PC-9 (cell line): ENCODE measurements around the gene SFTA2.

Experiments
- CTCF ChIP-seq: fragments of 200-600 bp; sonication (generic); conservative IDR thresholded peaks from 2 replicates; pipeline ENCODE4 v1.6.1; 2017; ENCODE audit warnings: mixed run types, antibody characterized with exemption, mild to moderate bottlenecking, moderate library complexity
- EZH2 ChIP-seq: fragments of 200-600 bp; sonication (generic); IDR thresholded peaks from 2 replicates; pipeline ENCODE4 v1.8.0; 2017; ENCODE audit warnings: antibody characterized with exemption, low read depth

GRCh38 chr6:30908700-30909099, 23.3 kb downstream of the SFTA2 start:
- TF ChIP-seq EZH2 (no peak), CTCF (no peak)
